Measurements from ENCODE around the gene MECR.

Gene MECR

DNA sequence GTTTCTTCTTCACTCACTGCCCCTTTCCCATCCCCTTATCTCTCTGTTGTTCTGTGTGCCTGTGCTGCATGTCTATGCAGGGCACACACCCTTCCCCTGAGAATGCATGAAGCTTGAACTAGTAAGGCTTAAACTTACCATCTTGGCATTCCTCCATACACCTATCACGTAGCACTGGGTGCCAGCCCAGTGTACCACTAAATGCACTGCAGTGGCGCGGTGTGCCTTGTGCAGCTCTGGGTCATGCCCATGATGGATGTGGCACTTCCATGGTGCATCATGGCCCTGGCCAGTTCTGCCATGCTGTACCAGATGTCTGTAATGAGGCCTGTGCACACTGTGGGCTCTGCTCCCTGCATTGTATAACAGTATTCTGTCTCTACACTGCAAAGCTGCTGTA, 16.3 kb upstream of the MECR start:
- H3K27ac ChIP-seq, result no peak overlapping the region
- TF ChIP-seq, protein P1, sequence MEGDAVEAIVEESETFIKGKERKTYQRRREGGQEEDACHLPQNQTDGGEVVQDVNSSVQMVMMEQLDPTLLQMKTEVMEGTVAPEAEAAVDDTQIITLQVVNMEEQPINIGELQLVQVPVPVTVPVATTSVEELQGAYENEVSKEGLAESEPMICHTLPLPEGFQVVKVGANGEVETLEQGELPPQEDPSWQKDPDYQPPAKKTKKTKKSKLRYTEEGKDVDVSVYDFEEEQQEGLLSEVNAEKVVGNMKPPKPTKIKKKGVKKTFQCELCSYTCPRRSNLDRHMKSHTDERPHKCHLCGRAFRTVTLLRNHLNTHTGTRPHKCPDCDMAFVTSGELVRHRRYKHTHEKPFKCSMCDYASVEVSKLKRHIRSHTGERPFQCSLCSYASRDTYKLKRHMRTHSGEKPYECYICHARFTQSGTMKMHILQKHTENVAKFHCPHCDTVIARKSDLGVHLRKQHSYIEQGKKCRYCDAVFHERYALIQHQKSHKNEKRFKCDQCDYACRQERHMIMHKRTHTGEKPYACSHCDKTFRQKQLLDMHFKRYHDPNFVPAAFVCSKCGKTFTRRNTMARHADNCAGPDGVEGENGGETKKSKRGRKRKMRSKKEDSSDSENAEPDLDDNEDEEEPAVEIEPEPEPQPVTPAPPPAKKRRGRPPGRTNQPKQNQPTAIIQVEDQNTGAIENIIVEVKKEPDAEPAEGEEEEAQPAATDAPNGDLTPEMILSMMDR (conservative IDR thresholded peaks at IDR 0.05), result no peak

DNA sequence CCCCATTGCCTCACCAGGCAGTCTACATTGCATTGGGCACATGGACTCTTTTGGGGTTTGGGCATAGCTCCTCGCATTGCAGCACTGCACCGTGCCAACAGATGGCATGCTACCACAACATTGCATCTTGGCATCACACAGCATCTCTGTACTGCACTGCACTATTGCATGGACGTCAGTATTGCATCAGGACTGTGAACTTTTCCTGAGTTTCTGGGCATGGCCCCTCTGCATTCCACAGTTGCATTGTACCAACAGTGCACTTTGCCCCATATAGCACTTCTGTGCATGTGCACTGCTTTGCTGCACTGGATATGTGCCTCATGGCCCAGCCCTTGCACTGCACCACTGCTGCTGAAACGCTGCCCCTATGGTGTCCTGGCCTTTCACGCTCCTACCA, 15.1 kb upstream of the MECR start:
- H3K27ac ChIP-seq, result no peak overlapping the region
- TF ChIP-seq, protein P1 (conservative IDR thresholded peaks at IDR 0.05), result peak; percentile 80

DNA sequence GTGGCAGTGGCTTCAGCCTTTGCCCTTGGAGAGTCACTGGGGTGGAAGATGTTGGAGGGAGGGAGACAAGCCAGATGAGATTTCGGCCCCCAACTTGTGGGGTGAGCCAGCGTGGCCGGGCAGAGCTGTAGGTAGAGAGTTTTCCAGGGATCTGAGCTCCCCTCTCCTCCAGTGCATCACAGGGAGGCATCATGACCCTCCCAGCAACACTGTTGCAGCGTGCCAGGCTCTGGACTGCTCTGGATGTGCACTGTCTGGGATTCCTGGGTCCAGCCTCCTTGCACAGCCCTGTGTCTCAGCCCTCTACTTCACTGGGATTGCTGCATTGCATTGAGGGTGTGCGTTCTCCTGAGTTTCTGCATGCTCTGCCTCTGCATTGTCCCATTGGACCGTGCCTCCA, 14.5 kb upstream of the MECR start:
- H3K27ac ChIP-seq, result no peak overlapping the region
- TF ChIP-seq, protein P1 (conservative IDR thresholded peaks at IDR 0.05), result no peak

DNA sequence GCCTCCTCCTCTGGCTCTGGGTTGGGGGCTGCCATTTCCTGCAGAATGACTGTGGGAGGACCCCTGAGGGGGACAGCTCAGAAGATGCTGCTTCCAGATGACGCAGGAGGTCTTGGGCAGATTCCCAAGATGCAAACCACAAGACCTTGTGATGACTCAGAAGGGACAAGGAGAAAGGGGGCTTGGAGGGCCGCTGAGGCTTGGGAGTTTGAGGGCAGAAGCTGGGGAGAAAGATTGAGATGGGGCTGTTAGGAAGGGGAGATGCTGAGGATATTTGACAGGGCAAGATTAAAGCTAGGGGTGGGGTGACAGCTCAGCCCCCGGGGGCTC, 13.1 kb upstream of the MECR start:
- TF ChIP-seq, protein P1 (conservative IDR thresholded peaks at IDR 0.05), result no peak
- H3K27ac ChIP-seq, result no peak overlapping the region

DNA sequence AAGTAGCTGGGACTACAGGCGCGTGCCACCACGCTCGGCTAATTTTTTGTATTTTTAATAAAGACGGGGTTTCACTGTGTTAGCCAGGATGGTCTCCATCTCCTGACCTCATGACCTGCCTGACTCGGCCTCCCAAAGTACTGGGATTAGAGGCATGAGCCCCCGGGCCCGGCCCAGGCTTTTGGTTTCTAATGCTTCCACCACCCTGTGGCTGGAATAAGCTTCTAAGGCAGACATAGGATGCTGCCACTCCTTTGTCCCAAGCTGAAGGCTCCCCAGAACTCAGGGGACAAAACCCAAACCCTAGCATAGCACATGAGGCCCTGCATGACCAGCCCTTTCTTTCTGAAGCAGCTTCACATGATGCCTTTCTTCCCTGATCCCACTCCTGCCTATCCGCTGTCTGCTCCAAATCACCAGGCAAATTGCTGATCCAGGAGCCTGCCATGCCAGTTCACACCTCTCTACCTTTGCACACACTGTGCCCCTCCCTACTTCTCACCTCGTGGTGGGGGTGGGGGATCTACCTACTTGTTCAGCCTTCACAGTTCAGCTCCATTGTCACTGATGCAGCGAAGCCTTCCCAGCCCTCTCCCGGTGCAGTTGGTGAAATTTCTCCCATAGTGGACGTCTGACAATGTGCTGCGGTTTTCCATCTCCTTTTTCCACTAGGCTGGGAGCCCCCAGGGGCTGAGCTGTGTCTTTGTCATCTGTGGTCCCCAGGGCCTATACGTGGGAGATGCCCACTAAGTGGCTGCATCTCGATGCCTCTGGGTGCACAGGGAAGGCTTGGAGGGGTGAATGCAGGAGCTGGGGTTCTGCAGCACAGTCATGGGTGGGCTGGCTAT, 12.5 kb upstream of the MECR start:
- H3K27ac ChIP-seq, result no peak overlapping the region
- TF ChIP-seq, protein P1 (conservative IDR thresholded peaks at IDR 0.05), result no peak

DNA sequence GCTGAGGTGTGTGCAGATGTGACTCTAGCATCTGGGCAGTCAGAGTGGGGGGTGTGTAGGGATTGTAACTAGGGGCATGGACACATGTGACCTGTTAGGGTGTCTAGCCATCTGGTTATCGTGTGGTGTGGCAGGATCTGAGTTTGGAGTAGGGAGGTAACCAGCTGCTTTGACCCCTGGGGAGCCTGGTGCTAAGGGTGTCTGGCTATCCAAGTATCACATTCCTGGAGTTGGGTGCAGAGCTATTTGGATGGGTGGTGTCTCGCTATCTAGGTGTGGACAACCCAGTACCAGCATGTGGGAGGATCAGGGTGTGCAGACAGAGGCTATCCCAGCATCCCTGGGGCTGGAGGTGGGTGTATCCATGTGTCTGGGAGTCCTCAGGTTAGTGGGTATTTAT, 10.3 kb upstream of the MECR start:
- no peak overlapping the region for H3K27ac ChIP-seq

DNA sequence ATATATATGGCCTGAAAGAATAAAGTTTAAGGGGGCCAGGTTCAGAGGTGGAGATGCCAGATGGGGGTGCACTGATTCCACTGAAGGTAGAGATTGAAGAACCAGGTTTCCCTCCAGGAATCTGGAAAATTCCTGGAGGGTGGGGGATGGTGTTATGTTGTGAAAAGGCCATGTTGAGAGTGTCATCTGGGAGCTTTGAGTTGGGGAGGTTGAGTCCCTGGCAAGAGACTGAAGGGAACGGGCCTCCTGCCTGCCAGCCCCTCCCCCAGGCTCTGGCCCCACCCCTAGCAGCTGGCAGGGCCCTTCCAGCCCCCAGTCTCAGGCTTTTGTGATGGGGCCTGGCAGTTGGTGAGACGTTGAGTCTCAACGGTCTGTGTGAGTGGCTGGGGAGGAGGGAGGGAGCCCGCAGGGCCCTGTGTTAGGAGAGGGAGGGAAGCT, 9.7 kb upstream of the MECR start:
- H3K27ac ChIP-seq, result no peak overlapping the region
- TF ChIP-seq, protein P1 (conservative IDR thresholded peaks at IDR 0.05), result no peak

More for the DNA sequence above, 10.3 kb upstream of the MECR start:
- TF ChIP-seq, protein P1 (conservative IDR thresholded peaks at IDR 0.05), result no peak

Data from VCaP (cell line).